Brain pericyte (primary cell): ENCODE measurements around the gene MBL2.

Source experiments
- DNase-seq: peaks from one replicate; pipeline ENCODE4 v3.0.0-alpha.2; 2012; ENCODE audit warnings: low read depth, low spot score

Gene MBL2

DNA sequence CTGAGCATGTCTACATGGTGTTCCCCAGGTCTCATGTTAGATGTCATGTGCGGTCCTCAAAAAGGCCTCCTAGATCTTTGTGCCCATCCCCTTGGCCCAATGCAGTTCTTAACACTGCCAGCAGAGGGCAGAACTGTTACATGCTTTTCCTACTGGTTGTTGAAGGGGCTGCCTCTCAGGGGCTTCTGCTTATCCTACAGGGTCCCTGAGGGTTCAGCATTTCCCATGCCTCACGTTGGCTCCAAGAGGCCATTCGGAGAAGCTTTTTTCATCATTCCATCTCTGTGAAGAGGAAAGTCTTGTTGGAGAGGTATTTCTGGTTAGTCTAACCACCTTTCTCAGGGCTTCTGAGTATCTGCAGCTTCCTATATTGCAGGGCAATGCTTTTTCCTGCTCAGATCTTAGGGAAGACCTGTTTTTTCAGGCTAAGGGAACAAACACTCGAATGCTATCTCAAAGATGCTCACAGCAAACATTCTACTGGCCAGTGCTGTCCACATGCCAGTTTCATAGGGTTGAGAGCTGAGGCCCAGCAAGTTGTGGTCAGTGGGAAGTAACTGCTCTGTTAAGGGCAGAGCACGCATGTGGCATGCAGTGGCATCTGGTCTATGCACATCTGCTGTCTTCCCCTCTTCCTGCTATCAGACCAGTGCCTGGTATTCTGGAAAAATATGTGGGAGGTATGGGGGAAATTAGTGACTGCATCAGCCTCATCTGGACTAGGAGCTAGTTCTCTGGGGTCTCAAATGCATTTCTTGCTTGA lies 31.5 kb downstream of the MBL2 start:
- DNase-seq, result no peak

DNA sequence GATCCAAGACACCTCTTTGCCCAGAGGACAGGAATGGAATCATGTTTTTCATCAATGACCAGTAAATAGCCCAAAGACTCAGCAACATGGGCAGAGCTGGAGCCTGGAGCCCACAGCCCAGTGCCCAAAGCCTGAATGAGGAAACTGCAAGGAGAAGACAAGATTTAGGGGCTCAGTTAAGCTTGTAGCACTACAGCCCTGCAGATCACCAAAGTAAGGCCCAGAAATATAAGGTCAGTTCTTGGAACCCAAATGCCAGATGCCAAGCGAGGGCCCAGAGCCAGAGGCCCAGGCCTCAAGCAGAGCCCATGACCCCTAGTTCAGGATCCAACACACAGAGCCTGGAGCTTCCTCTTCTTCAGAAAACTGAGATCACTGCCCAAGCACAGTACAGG lies 32.4 kb downstream of the MBL2 start:
- DNase-seq, result no peak

DNA sequence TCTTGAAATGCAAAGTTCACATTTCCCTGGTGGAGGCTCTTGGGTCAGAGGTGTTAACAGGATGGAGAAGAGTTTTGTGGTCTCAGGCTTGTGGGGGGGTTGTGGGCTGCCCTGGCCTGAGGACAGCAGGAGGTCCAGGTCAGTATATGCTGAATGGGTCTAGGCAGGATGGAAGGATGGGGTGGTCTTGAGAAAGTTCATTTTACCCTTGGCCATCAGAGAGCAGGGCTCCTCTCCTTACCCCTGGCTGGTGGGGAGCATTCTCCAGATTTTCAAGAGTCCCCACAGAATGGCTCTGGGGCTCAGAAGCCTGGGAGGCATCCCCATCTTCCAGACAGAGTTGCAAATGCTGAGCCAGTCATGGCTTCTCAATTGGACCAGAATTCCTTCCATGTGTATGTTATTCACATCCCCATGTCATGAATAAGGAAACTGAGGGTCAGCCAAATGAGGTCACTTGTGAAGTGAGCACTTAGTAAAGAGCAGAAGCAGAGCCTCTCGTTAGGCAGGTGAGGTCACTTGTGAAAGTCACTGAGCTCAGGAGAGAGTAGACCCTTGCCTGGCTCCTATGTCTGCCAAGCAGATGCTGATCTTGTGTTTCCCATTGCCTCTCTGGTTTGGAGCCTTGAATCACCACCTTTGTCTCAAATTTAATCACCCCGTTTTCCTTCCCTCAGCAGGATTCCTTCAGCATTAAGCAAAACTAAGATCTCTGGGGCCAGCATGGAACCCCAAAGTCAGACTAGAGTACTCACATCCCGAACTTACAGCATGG lies 33.0 kb downstream of the MBL2 start:
- no peak for DNase-seq

DNA sequence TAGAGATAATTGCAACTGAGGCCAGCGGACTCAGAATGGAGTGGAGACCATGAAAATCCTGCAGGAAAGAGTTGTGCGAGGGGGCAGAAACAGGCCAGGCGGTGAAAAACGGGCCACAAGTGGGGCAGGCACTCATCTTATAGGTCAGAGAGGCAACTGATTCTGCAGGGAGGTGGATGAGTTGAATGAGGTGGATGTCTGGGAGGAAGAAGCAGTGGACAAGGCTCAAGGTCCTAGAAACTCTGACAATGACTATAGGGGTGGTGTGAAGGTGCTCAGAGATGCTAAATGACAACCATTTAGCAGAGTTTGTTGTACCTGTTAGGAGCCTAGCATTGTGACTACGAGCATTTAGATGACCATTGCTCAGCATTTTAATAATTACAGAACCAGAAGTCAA lies 33.6 kb downstream of the MBL2 start:
- DNase-seq, result no peak

DNA sequence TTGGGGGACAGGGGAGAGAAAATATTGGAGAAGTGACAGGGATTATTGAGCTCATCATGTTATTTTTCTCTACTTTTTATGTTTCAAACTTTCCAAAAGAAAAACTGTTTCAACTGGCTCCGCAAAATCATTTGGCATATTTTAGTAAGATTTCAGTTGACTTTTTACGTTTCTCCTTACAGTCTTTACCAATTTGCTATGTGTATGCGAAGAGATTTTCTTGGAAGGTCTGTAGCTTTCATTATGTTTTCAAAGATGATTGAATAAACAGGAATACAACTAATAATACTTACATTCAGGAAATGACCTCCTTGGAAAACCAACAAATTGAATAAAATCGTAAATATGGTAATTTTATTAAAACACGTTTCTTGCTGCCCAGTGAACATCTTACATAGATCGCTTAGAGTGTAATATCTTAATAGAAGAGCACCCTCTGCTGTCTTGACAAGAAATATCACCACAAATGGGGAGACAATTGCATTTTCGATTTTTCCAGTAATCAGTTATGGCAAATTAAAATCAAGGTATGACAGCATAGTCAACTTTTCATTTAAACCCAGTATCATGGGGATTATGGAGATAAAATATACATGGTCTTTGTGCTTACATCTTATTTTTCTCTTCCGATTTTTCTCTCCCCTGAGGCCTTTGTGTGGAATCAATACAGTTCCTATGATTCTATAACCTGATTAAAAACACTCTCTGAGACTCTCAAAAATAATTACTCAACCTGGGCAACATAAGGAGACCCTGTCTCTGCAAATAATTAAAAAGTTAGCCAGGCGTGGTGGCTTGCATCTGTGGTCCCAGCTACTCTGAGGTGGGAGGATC lies 43.1 kb downstream of the MBL2 start:
- no peak for DNase-seq

DNA sequence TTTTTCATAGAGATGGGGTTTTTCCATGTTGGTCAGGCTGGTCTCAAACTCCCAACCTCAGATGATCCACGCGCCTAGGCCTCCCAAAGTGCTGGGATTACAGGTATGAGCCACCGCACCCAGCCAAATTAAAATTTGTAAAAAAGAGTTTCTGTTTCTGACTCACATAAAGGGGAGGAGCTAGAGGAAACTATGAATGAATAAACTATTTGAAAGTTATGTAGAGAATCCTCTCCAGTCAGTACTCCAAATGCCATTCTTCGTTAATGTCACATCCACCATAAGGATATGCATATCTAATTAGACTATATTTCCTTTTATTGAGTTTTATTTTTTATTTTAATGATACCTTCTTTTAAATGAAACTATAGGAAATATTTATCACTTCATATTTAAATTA lies 52.6 kb downstream of the MBL2 start:
- DNase-seq, result no peak
